IMR-90 (cell line): ENCODE results near the gene ADGRL3. TPM values are rescaled to one million over a fixed set of nuclear protein-coding genes. Genes with fewer than 3 reads are reported as not detected.

Source experiments
- ATAC-seq: fragments of 200-7000 bp; cut with Tn5 transposase; 2 replicates; pipeline ENCODE4 v1.9.1; 2020; ENCODE audit warnings: low read depth, mild to moderate bottlenecking, moderate library complexity
- BruUV-seq: library from RNA; stranded (reverse); fragments of 400-500 nt; replicated peaks from 2 replicates; lab custom pipeline; 2021; lab: Mats Ljungman, UMichigan
- CTCF ChIA-PET: fragments of 300-600 bp; formaldehyde crosslinking; extraction: SDS; loops from one replicate; lab custom pipeline; 2021; ENCODE audit warnings: antibody characterized with exemption; lab: Yijun Ruan, JAX
- POLR2A ChIA-PET: fragments of 300-600 bp; sonication (Branson Sonifier 250); formaldehyde crosslinking; loops from one replicate; lab custom pipeline; 2022; ENCODE audit warnings: antibody characterized with exemption; ENCODE audit not compliant: unreplicated experiment; lab: Charles Lee
- DNase-seq: peaks from one replicate; pipeline ENCODE4 v3.0.0; 2013
- H2AFZ ChIP-seq: replicated peaks from 2 replicates; pipeline ENCODE3; 2013; ENCODE audit warnings: low read length, mild to moderate bottlenecking; ENCODE audit not compliant: poor library complexity
- H2AK5ac ChIP-seq: 2 replicates; pipeline ENCODE4 v1.6.1; 2013; ENCODE audit warnings: low read depth, low read length, inconsistent platforms
- H2AK9ac ChIP-seq: replicated peaks from 2 replicates; pipeline ENCODE3; 2013; ENCODE audit warnings: mild to moderate bottlenecking, low read depth, low read length, moderate library complexity; ENCODE audit not compliant: poor library complexity
- H2BK120ac ChIP-seq: 2 replicates; pipeline ENCODE4 v1.6.1; 2013; ENCODE audit warnings: low read depth, low read length, inconsistent platforms
- H2BK15ac ChIP-seq: 3 replicates; pipeline ENCODE4 v1.6.1; 2013; ENCODE audit warnings: low read depth, low read length, inconsistent platforms
- H2BK20ac ChIP-seq: 2 replicates; pipeline ENCODE4 v1.6.1; 2013; ENCODE audit warnings: low read depth, mild to moderate bottlenecking, inconsistent platforms, low read length, moderate library complexity
- H2BK5ac ChIP-seq: 2 replicates; pipeline ENCODE4 v1.6.1; 2013; ENCODE audit warnings: mild to moderate bottlenecking, low read depth, low read length, inconsistent platforms; ENCODE audit not compliant: poor library complexity, severe bottlenecking
- H3K14ac ChIP-seq: replicated peaks from 2 replicates; pipeline ENCODE4 v1.6.1; 2013; ENCODE audit warnings: low read depth, low read length, inconsistent platforms
- H3K18ac ChIP-seq: 2 replicates; pipeline ENCODE4 v1.6.1; 2013; ENCODE audit warnings: low read depth, low read length, control low read depth
- H3K23ac ChIP-seq: 2 replicates; pipeline ENCODE4 v1.6.1; 2013; ENCODE audit warnings: low read depth, low read length, inconsistent platforms
- H3K27ac ChIP-seq: 2 replicates; pipeline ENCODE4 v1.5.1; 2013; ENCODE audit warnings: mild to moderate bottlenecking, control low read depth, low read length; ENCODE audit not compliant: insufficient read depth
- H3K27me3 ChIP-seq: 2 replicates; pipeline ENCODE4 v1.6.1; 2013; ENCODE audit warnings: low read length; ENCODE audit not compliant: control insufficient read depth, insufficient read depth
- H3K36me3 ChIP-seq: 2 replicates; pipeline ENCODE4 v1.6.1; 2013; ENCODE audit warnings: low read length, mixed read lengths; ENCODE audit not compliant: control insufficient read depth, insufficient read depth
- H3K4ac ChIP-seq: 2 replicates; pipeline ENCODE4 v1.6.1; 2013; ENCODE audit warnings: low read depth, low read length, inconsistent platforms
- H3K4me1 ChIP-seq: 2 replicates; pipeline ENCODE4 v1.6.1; 2013; ENCODE audit warnings: low read length, mixed read lengths; ENCODE audit not compliant: control insufficient read depth, insufficient read depth
- H3K4me2 ChIP-seq: 2 replicates; pipeline ENCODE4 v1.6.1; 2013; ENCODE audit warnings: low read depth, mild to moderate bottlenecking, control low read depth, low read length, moderate library complexity
- H3K4me3 ChIP-seq: 2 replicates; pipeline ENCODE4 v1.5.1; 2013; ENCODE audit warnings: low read depth, mild to moderate bottlenecking, control low read depth, low read length, moderate library complexity; ENCODE audit not compliant: insufficient read depth
- H3K56ac ChIP-seq: 2 replicates; pipeline ENCODE4 v1.6.1; 2013; ENCODE audit warnings: low read length, inconsistent platforms; ENCODE audit not compliant: insufficient read depth; ENCODE audit errors: extremely low read depth
- H3K79me1 ChIP-seq, 2 experiments: 2 replicates each; pipeline ENCODE4 v1.6.1; 2013; ENCODE audit warnings: low read length in 2 of 2, inconsistent platforms in 1 of 2, low read depth in 1 of 2
- H3K9ac ChIP-seq: 2 replicates; pipeline ENCODE4 v1.6.1; 2013; ENCODE audit warnings: low read depth, low read length, control low read depth
- H3K9me1 ChIP-seq: 2 replicates; pipeline ENCODE4 v1.6.1; 2013; ENCODE audit warnings: low read length, inconsistent platforms; ENCODE audit not compliant: insufficient read depth
- H3K9me3 ChIP-seq: 2 replicates; pipeline ENCODE4 v1.6.1; 2013; ENCODE audit warnings: low read length; ENCODE audit not compliant: control insufficient read depth, insufficient read depth
- H4K20me1 ChIP-seq: 2 replicates; pipeline ENCODE4 v1.6.1; 2013; ENCODE audit warnings: low read length, inconsistent platforms; ENCODE audit not compliant: insufficient read depth
- H4K5ac ChIP-seq: 2 replicates; pipeline ENCODE4 v1.6.1; 2013; ENCODE audit warnings: mild to moderate bottlenecking, low read depth, low read length, control low read depth
- H4K8ac ChIP-seq, 2 experiments: 2 replicates each; pipeline ENCODE4 v1.6.1; 2013; ENCODE audit warnings: low read depth in 2 of 2, low read length in 2 of 2, control low read depth in 1 of 2, inconsistent platforms in 1 of 2
- H4K91ac ChIP-seq: 2 replicates; pipeline ENCODE4 v1.6.1; 2013; ENCODE audit warnings: low read depth, low read length, inconsistent platforms; ENCODE audit not compliant: insufficient read depth
- BHLHE40 ChIP-seq: fragments of 150-350 bp; IDR thresholded peaks from 2 replicates; pipeline ENCODE4 v1.6.1; 2016; ENCODE audit warnings: mild to moderate bottlenecking, low read depth, low read length
- MAFK ChIP-seq: IDR thresholded peaks from 2 replicates; pipeline ENCODE4 v1.6.1; 2012; ENCODE audit warnings: low read depth, low read length, improper control_type of control experiment
- POLR2A ChIP-seq: IDR thresholded peaks from 2 replicates; pipeline ENCODE4 v1.6.1; 2012; ENCODE audit warnings: mild to moderate bottlenecking, low read depth, low read length
- WGBS, 2 experiments: methylation state at CpG; one replicate each; pipeline versions ENCODE4 v1.1.5 to v1.1.7; 2013; ENCODE audit warnings: missing lambda C conversion rate in 2 of 2; ENCODE audit not compliant: insufficient read length in 1 of 2; ENCODE audit errors: extremely low coverage in 2 of 2; 5-methylcytosine and 5-hydroxymethylcytosine counted together
- dilution Hi-C: fragments of 300-500 bp; cut with HindIII; formaldehyde crosslinking; loops from one replicate; pipeline ENCODE4 v1.14.3; 2018; ENCODE audit warnings: low sequenced_read_pairs; ENCODE audit not compliant: unreplicated experiment
- in situ Hi-C: fragments of 300-500 bp; cut with MboI; formaldehyde crosslinking; loops from 3 replicates; pipeline ENCODE4 v1.14.3; 2019; ENCODE audit warnings: low sequenced_read_pairs, inconsistent platforms, mixed read lengths
- intact Hi-C: fragments of 100-400 bp; cut with micrococcal nuclease; formaldehyde crosslinking; loops from 2 replicates; pipeline ENCODE4 v1.10.0; 2022
- polyA plus RNA-seq, 3 experiments: library from polyadenylated mRNA; depleted of rRNA; stranded (reverse); fragments of >200 nt; gene quantifications; 2 replicates each; pipeline ENCODE4 v1.2.3, GENCODE V29; 2012; ENCODE audit warnings: low replicate concordance in 1 of 3
- total RNA-seq: library from RNA; depleted of rRNA; stranded (reverse); fragments of >200 nt; gene quantifications from 2 replicates; pipeline ENCODE4 v1.2.3, GENCODE V29; 2012

The ADGRL3 gene
- total and polyA plus RNA-seq, 2 of the 4 experiments (the other 2 are of a cell fraction), result 0.46 to 2.5 TPM

DNA sequence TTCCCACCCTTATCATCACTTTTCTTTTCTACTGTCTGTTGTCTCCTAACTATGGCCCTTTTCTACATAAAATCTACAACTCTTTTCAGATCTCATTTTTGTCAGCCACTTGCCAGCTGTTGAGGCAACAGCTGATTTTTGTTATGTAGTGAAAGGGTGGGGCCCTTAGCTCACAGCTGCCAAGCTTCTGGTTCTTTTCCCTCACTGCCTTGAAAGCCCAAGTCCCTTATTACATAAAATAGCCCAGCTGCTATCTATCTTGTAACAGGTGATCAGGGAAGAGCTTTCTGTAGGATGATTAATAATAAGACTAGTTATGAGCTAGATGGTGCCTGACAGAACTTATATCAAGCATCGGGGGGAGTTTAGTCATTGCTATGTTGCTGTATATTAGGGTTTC lies 45.9 kb downstream of the ADGRL3 start:
- Histone ChIP-seq H2BK15ac (no peak overlapping the region), H4K91ac (no peak overlapping the region), H3K23ac (no peak overlapping the region), H2AK9ac (no peak overlapping the region), H2BK120ac (no peak overlapping the region), H2BK5ac (no peak overlapping the region), H4K8ac (no peak overlapping the region), H3K56ac (no peak overlapping the region), H3K4ac (no peak overlapping the region), H3K9me3 (no peaks in the 10 kb centered on the region), H3K79me1 (no peaks in the 10 kb centered on the region), H3K4me2 (no peak overlapping the region), H4K5ac (no peak overlapping the region), H2BK20ac (no peak overlapping the region), H3K9ac (no peak overlapping the region), H4K20me1 (no peaks in the 10 kb centered on the region), H3K4me3 (no peak overlapping the region), H3K27me3 (no peaks in the 10 kb centered on the region), H3K14ac (no peak overlapping the region), H2AFZ (no peak overlapping the region), H2AK5ac (no peak overlapping the region), H3K27ac (no peak overlapping the region), H3K18ac (no peak overlapping the region), H3K4me1 (no peaks in the 10 kb centered on the region), H3K9me1 (no peaks in the 10 kb centered on the region), H3K36me3 (no peaks in the 10 kb centered on the region)
- POLR2A ChIA-PET, result no interaction called here
- no peak for ATAC-seq
- dilution Hi-C loops (no loop called here), in situ Hi-C loops (no loop called here), intact Hi-C loops (no loop called here)
- DNase-seq, result no peak
- no CpG with 5 or more reads among the region's 1 CpG for WGBS, 2 experiments
- BruUV-seq, result no TSS peak
- TF ChIP-seq POLR2A (no peak), MAFK (no peak), BHLHE40 (no peak)
- CTCF ChIA-PET, result no interaction called here
